ENCODE data around the gene ABRACL. TPM values are rescaled to one million over a fixed set of nuclear protein-coding genes. Genes with fewer than 3 reads are reported as not detected.
A peak's percentile ranks its signal among the peaks of the same experiment; 100 is the strongest.

ABRACL gene
- total and polyA plus RNA-seq, 2 experiments from 2014 or later: 134 to 516 TPM

- Histone ChIP-seq H3K9me2 (ENCODE audit: insufficient read depth) (no peaks in the 10 kb centered on the region), H3K27me3 (ENCODE audit: insufficient read depth) (no peaks in the 10 kb centered on the region), H3K36me3 (ENCODE audit: insufficient read depth) (no peaks in the 10 kb centered on the region), H3K27ac (ENCODE audit: low read depth) (peak overlapping the region; percentile 40; the same call in 1 of the 2 replicates), H3K4me3 (peak overlapping the region; percentile 79), H3K4me1 (ENCODE audit: insufficient read depth) (peaks cover 37% of the 10 kb centered on the region), H4K20me1 (replicated peaks; ENCODE audit: insufficient read depth) (no peaks in the 10 kb centered on the region; the same call in 1 of the 2 replicates), H2AFZ (peak overlapping the region; percentile 90), H3F3A (replicated peaks; ENCODE audit: low read depth) (no peaks in the 10 kb centered on the region), H3K4me2 (peak overlapping the region; percentile 82), H3K79me2 (replicated peaks; ENCODE audit: insufficient read depth) (peaks cover 39% of the 10 kb centered on the region)
- H3K36me3 Mint-ChIP-seq (ENCODE audit: low read depth): no peaks in the 10 kb centered on the region
- H3K4me1 Mint-ChIP-seq: peaks cover 25% of the 10 kb centered on the region
- peak overlapping the region; percentile 74; the same call in 1 of the 2 replicates for H3K27ac Mint-ChIP-seq
- ATAC-seq (peak; percentile 4; the same call in 2 of the 3 replicates), DNase-seq (ENCODE audit: low spot score) (no peak)
- TF ChIP-seq CTCF (conservative IDR thresholded peaks at IDR 0.05; ENCODE audit: low read depth in 2 of 2) (no peak), ZNF331 (CRISPR knock-in tag; IDR thresholded peaks at IDR 0.05; ENCODE audit: low read depth) (no peak), EZH2 (IDR thresholded peaks at IDR 0.05; ENCODE audit: low read depth, unreplicated experiment) (no peak), ZNF114 (CRISPR knock-in tag; IDR thresholded peaks at IDR 0.05) (no peak), POLR2AphosphoS5 (IDR thresholded peaks at IDR 0.05; ENCODE audit: low read depth) (no peak), STAT1 (IDR thresholded peaks at IDR 0.05; ENCODE audit: unreplicated experiment) (no peak), NANOG (IDR thresholded peaks at IDR 0.05; ENCODE audit: borderline replicate concordance) (no peak)
- H3K9me3 Mint-ChIP-seq: no peaks in the 10 kb centered on the region
- H3K4me3 Mint-ChIP-seq: peak overlapping the region; percentile 82; the same call in 2 of the 3 replicates
- H3K27me3 Mint-ChIP-seq (ENCODE audit: insufficient read depth, low read depth, poor library complexity): peaks cover 10% of the 10 kb centered on the region
Measured at GRCh38 chr6:138988469-138988834, 40.1 kb upstream of the ABRACL start.

- ATAC-seq: no peak
- Histone ChIP-seq H3K27me3 (ENCODE audit: insufficient read depth) (no peaks in the 10 kb centered on the region), H3K79me2 (replicated peaks; ENCODE audit: insufficient read depth) (peaks cover 30% of the 10 kb centered on the region), H3K4me3 (no peak overlapping the region), H3K4me2 (no peak overlapping the region), H2AFZ (no peak overlapping the region; the same call in 1 of the 2 replicates), H3K36me3 (ENCODE audit: insufficient read depth) (no peaks in the 10 kb centered on the region), H4K20me1 (replicated peaks; ENCODE audit: insufficient read depth) (no peaks in the 10 kb centered on the region; the same call in 1 of the 2 replicates), H3K9me2 (ENCODE audit: insufficient read depth) (no peaks in the 10 kb centered on the region), H3K27ac (ENCODE audit: low read depth) (no peak overlapping the region), H3F3A (replicated peaks; ENCODE audit: low read depth) (no peaks in the 10 kb centered on the region), H3K4me1 (ENCODE audit: insufficient read depth) (peaks cover 38% of the 10 kb centered on the region)
- TF ChIP-seq CTCF (conservative IDR thresholded peaks at IDR 0.05; ENCODE audit: low read depth in 2 of 2) (no peak), STAT1 (IDR thresholded peaks at IDR 0.05; ENCODE audit: unreplicated experiment) (no peak)
- no peak for DNase-seq (ENCODE audit: low spot score)
- Mint-ChIP-seq H3K9me3 (no peaks in the 10 kb centered on the region), H3K4me1 (peaks cover 33% of the 10 kb centered on the region), H3K27ac (no peak overlapping the region), H3K27me3 (ENCODE audit: insufficient read depth, low read depth, poor library complexity) (peaks cover 10% of the 10 kb centered on the region), H3K4me3 (no peak overlapping the region; the same call in 2 of the 3 replicates), H3K36me3 (ENCODE audit: low read depth) (no peaks in the 10 kb centered on the region)
Measured at GRCh38 chr6:138989098-138989983, 39.2 kb upstream of the ABRACL start.

Measured in GM23338 (cell line).